Measurements from ENCODE around the gene NEUROD1. TPM values are rescaled to one million over a fixed set of nuclear protein-coding genes. Genes with fewer than 3 reads are reported as not detected.
A peak's percentile ranks its signal among the peaks of the same experiment; 100 is the strongest.

NEUROD1 gene
- total RNA-seq, 4 donors from 2014 or later: 0.48 to 1.8 TPM; not detected in 2

GRCh38 chr2:181682795-181683517 lies 2.6 kb upstream of the NEUROD1 start:
- intact Hi-C loops (cut with DNase I; ENCODE audit: low total_unique reads) (no loop called here), in situ Hi-C loops (cut with MboI; ENCODE audit: low pct_ligation_motif_present in 1 of 4, low pct_unique_long_range_greater_than_20kb in 1 of 4, low sequenced_read_pairs in 3 of 4) (no loop called here)
- Histone ChIP-seq H3K4me3 (peak overlapping the region in 1 of 4 donors; percentile 35), H3K27ac (no peak overlapping the region), H3K9me3 (no peaks in the 10 kb centered on the region), H3K36me3 (no peaks in the 10 kb centered on the region), H3K4me1 (peaks cover 6 to 26% (median 11%) of the 10 kb centered on the region in 4 donors), H3K27me3 (peaks cover 100% of the 10 kb centered on the region)
- TF ChIP-seq POLR2AphosphoS5 (IDR thresholded peaks at IDR 0.05): no peak
- TF ChIP-seq POLR2A (IDR thresholded peaks at IDR 0.05): no peak
- TF ChIP-seq CTCF (IDR thresholded peaks at IDR 0.05): no peak
- TF ChIP-seq EP300 (IDR thresholded peaks at IDR 0.05; ENCODE audit: low read depth): no peak
- 20 to 23% methylated on average over 20 to 42 of the region's 42 CpGs for WGBS, 2 donors (ENCODE audit: low coverage in 1 of 2)
- no peak for DNase-seq

- Histone ChIP-seq H3K9me3 (no peaks in the 10 kb centered on the region), H3K36me3 (no peaks in the 10 kb centered on the region), H3K4me1 (peaks cover 6 to 26% (median 11%) of the 10 kb centered on the region in 4 donors), H3K27me3 (peaks cover 100% of the 10 kb centered on the region), H3K27ac (no peak overlapping the region), H3K4me3 (no peak overlapping the region)
- WGBS, 2 donors (ENCODE audit: low coverage in 1 of 2): 6 to 20% methylated on average over 7 to 24 of the region's 24 CpGs
- DNase-seq: no peak
- intact Hi-C loops (cut with DNase I; ENCODE audit: low total_unique reads) (no loop called here), in situ Hi-C loops (cut with MboI; ENCODE audit: low pct_ligation_motif_present in 1 of 4, low pct_unique_long_range_greater_than_20kb in 1 of 4, low sequenced_read_pairs in 3 of 4) (no loop called here)
- no peak for TF ChIP-seq POLR2A (IDR thresholded peaks at IDR 0.05)
- no peak for TF ChIP-seq EP300 (IDR thresholded peaks at IDR 0.05; ENCODE audit: low read depth)
- no peak for TF ChIP-seq CTCF (IDR thresholded peaks at IDR 0.05)
- no peak for TF ChIP-seq POLR2AphosphoS5 (IDR thresholded peaks at IDR 0.05)
Observed at GRCh38 chr2:181682026-181682789, 1.9 kb upstream of the NEUROD1 start.

- DNase-seq: no peak
- Histone ChIP-seq H3K27ac (no peak overlapping the region), H3K27me3 (peaks cover 97% of the 10 kb centered on the region), H3K4me1 (peaks cover 6 to 26% (median 11%) of the 10 kb centered on the region in 4 donors), H3K9me3 (no peaks in the 10 kb centered on the region), H3K36me3 (no peaks in the 10 kb centered on the region), H3K4me3 (peak overlapping the region in 1 of 4 donors; percentile 19)
- no peak for TF ChIP-seq EP300 (IDR thresholded peaks at IDR 0.05; ENCODE audit: low read depth)
- TF ChIP-seq POLR2AphosphoS5 (IDR thresholded peaks at IDR 0.05): no peak
- no peak for TF ChIP-seq POLR2A (IDR thresholded peaks at IDR 0.05)
- TF ChIP-seq CTCF (IDR thresholded peaks at IDR 0.05): no peak
- WGBS, 2 donors (ENCODE audit: low coverage in 1 of 2): 16 to 29% methylated on average over 19 to 38 of the region's 38 CpGs
- in situ Hi-C loops (cut with MboI; ENCODE audit: low pct_ligation_motif_present in 1 of 4, low pct_unique_long_range_greater_than_20kb in 1 of 4, low sequenced_read_pairs in 3 of 4) (no loop called here), intact Hi-C loops (cut with DNase I; ENCODE audit: low total_unique reads) (no loop called here)
Observed at GRCh38 chr2:181680937-181681811, 857 bp upstream of the NEUROD1 start.
